Right lobe of liver (tissue), 6 donors: Measurements from ENCODE around the gene CUL9. TPM values are rescaled to one million over a fixed set of nuclear protein-coding genes. Genes with fewer than 3 reads are reported as not detected.

Experiments used
- ATAC-seq, 4 donors: fragments of 200-7000 bp; cut with Tn5 transposase; one replicate each; pipeline ENCODE4 v1.9.1; 2020; ENCODE audit warnings: mild to moderate bottlenecking in 4 of 4, moderate library complexity in 4 of 4
- DNase-seq, 3 donors: peaks; one replicate each; pipeline ENCODE4 v3.0.0-alpha.2; 2020
- H3K27ac ChIP-seq, 3 donors: fragments of 200-600 bp; one replicate each; pipeline ENCODE4 v1.8.0; 2022
- H3K27me3 ChIP-seq, 2 donors: fragments of 200-600 bp; one replicate each; pipeline ENCODE4 v1.8.0; 2022
- H3K36me3 ChIP-seq, 4 donors: fragments of 200-600 bp; sonication (generic) in 1 of 4; one replicate each; pipeline versions ENCODE4 v1.5.1 to v1.8.0; 2017 to 2022; ENCODE audit warnings: control low read depth in 1 of 4
- H3K4me1 ChIP-seq, 4 donors: fragments of 200-600 bp; sonication (generic) in 1 of 4; one replicate each; pipeline versions ENCODE4 v1.5.1 to v1.8.0; 2017 to 2022; ENCODE audit warnings: control low read depth in 1 of 4
- H3K4me3 ChIP-seq, 3 donors: fragments of 200-600 bp; one replicate each; pipeline ENCODE4 v1.8.0; 2022
- H3K9me3 ChIP-seq, 4 donors: fragments of 200-600 bp; sonication (generic) in 1 of 4; one replicate each; pipeline versions ENCODE4 v1.5.1 to v1.8.0; 2017 to 2022; ENCODE audit warnings: control low read depth in 1 of 4
- POLR2A ChIP-seq: fragments of 450-650 bp; IDR thresholded peaks from one replicate; pipeline ENCODE4 v1.6.1; 2017; ENCODE audit warnings: antibody characterized with exemption, mild to moderate bottlenecking
- WGBS: methylation state at CpG from one replicate; pipeline ENCODE4 v1.1.6; 2018; ENCODE audit warnings: low coverage, low lambda C conversion rate; ENCODE audit not compliant: insufficient coverage; ENCODE audit errors: missing lambda C conversion rate; 5-methylcytosine and 5-hydroxymethylcytosine counted together
- intact Hi-C, 2 donors: fragments of 100-400 bp; cut with DNase I; formaldehyde crosslinking; loops; one replicate each; pipeline versions ENCODE4 v1.11.2 to v1.14.1; 2022
- total RNA-seq, 6 experiments: library from RNA; depleted of rRNA in 2 of 6; stranded (reverse); fragments of >200 nt in 2 of 6; fragmentation: NEBNext Ultra II Directional in 3 of 6; extraction: Animal tissue kit (Norgen Biotek cat#: 25700) in 3 of 6; gene quantifications; one replicate each; pipeline versions ENCODE4 v1.1.0 to v1.2.4, GENCODE V29; 2016 to 2023
- TF ChIP-seq, protein P1 (sequence below), 4 donors: fragments of 200-600 bp in 3 of 4; fragments of 450-650 bp in 1 of 4; IDR thresholded peaks; one replicate each; pipeline versions ENCODE4 v1.5.1 to v1.8.0; 2016 to 2022; ENCODE audit warnings: antibody characterized with exemption in 4 of 4, mild to moderate bottlenecking in 2 of 4
- donor health status: DM: no; HTN: yes; CAD: no.
- donor health status: DM: no; HTN: no; CAD: no.
- donor health status: DM: no; HTN: no; CAD: no.
- donor health status: DM: no; HTN: yes; CAD: no.
- donor health status: DM: no; HTN: yes; CAD: no.

The CUL9 gene
- total RNA-seq, 6 experiments from 2014 or later, result 14.4 to 17.7 (median 15.2) TPM

GRCh38 chr6:43217351-43217750 is 35.4 kb downstream of the CUL9 start:
- no peak for ATAC-seq
- H3K9me3 ChIP-seq, result no peaks in the 10 kb centered on the region

GRCh38 chr6:43219119-43219518 is 37.1 kb downstream of the CUL9 start:
- WGBS, result 100% methylated on average over 1 of the region's 3 CpGs
- TF ChIP-seq, protein P1, sequence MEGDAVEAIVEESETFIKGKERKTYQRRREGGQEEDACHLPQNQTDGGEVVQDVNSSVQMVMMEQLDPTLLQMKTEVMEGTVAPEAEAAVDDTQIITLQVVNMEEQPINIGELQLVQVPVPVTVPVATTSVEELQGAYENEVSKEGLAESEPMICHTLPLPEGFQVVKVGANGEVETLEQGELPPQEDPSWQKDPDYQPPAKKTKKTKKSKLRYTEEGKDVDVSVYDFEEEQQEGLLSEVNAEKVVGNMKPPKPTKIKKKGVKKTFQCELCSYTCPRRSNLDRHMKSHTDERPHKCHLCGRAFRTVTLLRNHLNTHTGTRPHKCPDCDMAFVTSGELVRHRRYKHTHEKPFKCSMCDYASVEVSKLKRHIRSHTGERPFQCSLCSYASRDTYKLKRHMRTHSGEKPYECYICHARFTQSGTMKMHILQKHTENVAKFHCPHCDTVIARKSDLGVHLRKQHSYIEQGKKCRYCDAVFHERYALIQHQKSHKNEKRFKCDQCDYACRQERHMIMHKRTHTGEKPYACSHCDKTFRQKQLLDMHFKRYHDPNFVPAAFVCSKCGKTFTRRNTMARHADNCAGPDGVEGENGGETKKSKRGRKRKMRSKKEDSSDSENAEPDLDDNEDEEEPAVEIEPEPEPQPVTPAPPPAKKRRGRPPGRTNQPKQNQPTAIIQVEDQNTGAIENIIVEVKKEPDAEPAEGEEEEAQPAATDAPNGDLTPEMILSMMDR (IDR thresholded peaks at IDR 0.05), result no peak
- TF ChIP-seq POLR2A, result no peak
- ATAC-seq (no peak), DNase-seq (no peak)
- H3K27me3 ChIP-seq, result no peaks in the 10 kb centered on the region
- peaks cover 0 to 20% (median 3%) of the 10 kb centered on the region in 4 donors for H3K36me3 ChIP-seq
- no peaks in the 10 kb centered on the region for H3K4me1 ChIP-seq
- H3K27ac ChIP-seq, result no peak overlapping the region
- intact Hi-C loops, result no loop called here
- H3K4me3 ChIP-seq, result no peak overlapping the region
- no peaks in the 10 kb centered on the region for H3K9me3 ChIP-seq

More at GRCh38 chr6:43217351-43217750, 35.4 kb downstream of the CUL9 start:
- TF ChIP-seq POLR2A, result no peak
- TF ChIP-seq, protein P1 (IDR thresholded peaks at IDR 0.05), result no peak
- no peaks in the 10 kb centered on the region for H3K27me3 ChIP-seq
- no peak for DNase-seq
- intact Hi-C loops, result no loop called here
- no peak overlapping the region for H3K4me3 ChIP-seq
- peaks cover 0 to 11% (median 1%) of the 10 kb centered on the region in 4 donors for H3K36me3 ChIP-seq
- no peaks in the 10 kb centered on the region for H3K4me1 ChIP-seq
- no peak overlapping the region for H3K27ac ChIP-seq
- whole genome bisulfite sequencing, result 84% methylated on average over 5 of the region's 5 CpGs

DNA sequence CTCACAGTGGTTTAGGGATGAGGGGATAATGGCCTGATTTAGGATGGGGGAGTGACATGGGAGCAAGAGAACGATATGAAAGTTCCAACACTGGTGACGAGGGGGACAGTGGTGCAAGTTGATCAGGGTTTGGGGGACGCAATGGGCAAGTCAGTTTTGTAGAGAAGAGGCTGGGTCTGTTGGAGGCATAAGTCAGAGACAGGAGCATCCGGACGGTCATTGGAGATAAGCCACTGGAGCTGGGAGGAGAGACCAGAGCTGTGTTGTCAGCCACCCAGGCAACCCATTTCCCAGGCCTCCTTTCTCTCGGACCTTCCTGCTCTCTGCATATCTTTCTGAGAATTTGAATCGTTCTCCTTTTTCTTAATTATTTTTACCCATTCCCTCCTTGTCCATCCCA is 37.8 kb downstream of the CUL9 start:
- no peaks in the 10 kb centered on the region for H3K4me1 ChIP-seq
- H3K36me3 ChIP-seq, result peaks cover 0 to 20% (median 3%) of the 10 kb centered on the region in 4 donors
- intact Hi-C loops, result no loop called here
- WGBS, result 87% methylated on average over 6 of the region's 7 CpGs
- TF ChIP-seq POLR2A, result no peak
- TF ChIP-seq, protein P1 (IDR thresholded peaks at IDR 0.05), result no peak
- no peaks in the 10 kb centered on the region for H3K9me3 ChIP-seq
- no peak overlapping the region for H3K4me3 ChIP-seq
- ATAC-seq (no peak), DNase-seq (no peak)
- H3K27ac ChIP-seq, result no peak overlapping the region
- H3K27me3 ChIP-seq, result no peaks in the 10 kb centered on the region

GRCh38 chr6:43220439-43220951 is 38.5 kb downstream of the CUL9 start:
- Histone ChIP-seq H3K4me3 (no peak overlapping the region), H3K9me3 (no peaks in the 10 kb centered on the region), H3K4me1 (no peaks in the 10 kb centered on the region), H3K27me3 (no peaks in the 10 kb centered on the region), H3K36me3 (peaks cover 0 to 20% (median 2%) of the 10 kb centered on the region in 4 donors), H3K27ac (no peak overlapping the region)
- intact Hi-C loops, result no loop called here
- ATAC-seq (no peak), DNase-seq (no peak)
- TF ChIP-seq, protein P1 (IDR thresholded peaks at IDR 0.05), result no peak
- TF ChIP-seq POLR2A, result no peak
- no CpG with 5 or more reads among the region's 16 CpGs for WGBS
